ENCODE results near the gene UNK.

Gene UNK

GRCh38 chr17:75853433-75853832, 68.8 kb downstream of the UNK start:
- Histone ChIP-seq H4K20me1 (ENCODE audit: control insufficient read depth, insufficient read depth, low read depth, low read length) (peaks cover 8% of the 10 kb centered on the region; the same call in 1 of the 2 replicates), H3F3A (ENCODE audit: control insufficient read depth, insufficient read depth) (peaks cover 10% of the 10 kb centered on the region), H3K79me2 (ENCODE audit: control insufficient read depth, low read length) (peaks cover 25% of the 10 kb centered on the region), H3K27me3 (ENCODE audit: control insufficient read depth, low read length) (no peaks in the 10 kb centered on the region), H3K9me2 (replicated peaks; ENCODE audit: control insufficient read depth, low read length) (no peaks in the 10 kb centered on the region), H3K36me3 (ENCODE audit: control insufficient read depth, low read length) (peaks cover 23% of the 10 kb centered on the region), H3K4me2 (ENCODE audit: low read length) (no peak overlapping the region), H3K4me3 (ENCODE audit: low read length) (no peak overlapping the region), H3K4me1 (ENCODE audit: control insufficient read depth, low read length) (peaks cover 32% of the 10 kb centered on the region), H3K27ac (ENCODE audit: low read depth, low read length) (no peak overlapping the region), H3K9me3 (ENCODE audit: control insufficient read depth, insufficient read depth, low read length) (no peaks in the 10 kb centered on the region)
- TF ChIP-seq CTCF (IDR thresholded peaks at IDR 0.05; ENCODE audit: low read depth, low read length, poor library complexity, severe bottlenecking) (no peak), EZH2phosphoT487 (IDR thresholded peaks at IDR 0.05; ENCODE audit: borderline replicate concordance, low read length) (no peak)

GRCh38 chr17:75854101-75854748, 69.6 kb downstream of the UNK start:
- no peak overlapping the region for H3K27ac ChIP-seq (ENCODE audit: low read depth, low read length)
- TF ChIP-seq EZH2phosphoT487 (IDR thresholded peaks at IDR 0.05; ENCODE audit: borderline replicate concordance, low read length) (no peak), CTCF (IDR thresholded peaks at IDR 0.05; ENCODE audit: low read depth, low read length, poor library complexity, severe bottlenecking) (no peak)
- H3K27me3 ChIP-seq (ENCODE audit: control insufficient read depth, low read length), result no peaks in the 10 kb centered on the region

GRCh38 chr17:75854881-75855309, 70.3 kb downstream of the UNK start:
- Histone ChIP-seq H3K9me2 (replicated peaks; ENCODE audit: control insufficient read depth, low read length) (no peaks in the 10 kb centered on the region), H3K36me3 (ENCODE audit: control insufficient read depth, low read length) (peaks cover 12% of the 10 kb centered on the region), H3K27ac (ENCODE audit: low read depth, low read length) (peak overlapping the region; percentile 18; the same call in 1 of the 2 replicates), H3K4me3 (ENCODE audit: low read length) (peak overlapping the region; percentile 87), H3K4me2 (ENCODE audit: low read length) (peak overlapping the region; percentile 96), H3K4me1 (ENCODE audit: control insufficient read depth, low read length) (peaks cover 35% of the 10 kb centered on the region), H3K9me3 (ENCODE audit: control insufficient read depth, insufficient read depth, low read length) (no peaks in the 10 kb centered on the region), H3K27me3 (ENCODE audit: control insufficient read depth, low read length) (no peaks in the 10 kb centered on the region), H3K79me2 (ENCODE audit: control insufficient read depth, low read length) (peaks cover 25% of the 10 kb centered on the region), H3F3A (ENCODE audit: control insufficient read depth, insufficient read depth) (peaks cover 14% of the 10 kb centered on the region), H4K20me1 (ENCODE audit: control insufficient read depth, insufficient read depth, low read depth, low read length) (peaks cover 8% of the 10 kb centered on the region; the same call in 1 of the 2 replicates)
- TF ChIP-seq CTCF (IDR thresholded peaks at IDR 0.05; ENCODE audit: low read depth, low read length, poor library complexity, severe bottlenecking) (no peak), EZH2phosphoT487 (IDR thresholded peaks at IDR 0.05; ENCODE audit: borderline replicate concordance, low read length) (no peak)

More at GRCh38 chr17:75854101-75854748, 69.6 kb downstream of the UNK start:
- Histone ChIP-seq H3K9me3 (ENCODE audit: control insufficient read depth, insufficient read depth, low read length) (no peaks in the 10 kb centered on the region), H4K20me1 (ENCODE audit: control insufficient read depth, insufficient read depth, low read depth, low read length) (peaks cover 8% of the 10 kb centered on the region; the same call in 1 of the 2 replicates), H3K9me2 (replicated peaks; ENCODE audit: control insufficient read depth, low read length) (no peaks in the 10 kb centered on the region), H3K79me2 (ENCODE audit: control insufficient read depth, low read length) (peaks cover 25% of the 10 kb centered on the region), H3K4me2 (ENCODE audit: low read length) (peak overlapping the region; percentile 96), H3K4me1 (ENCODE audit: control insufficient read depth, low read length) (peaks cover 35% of the 10 kb centered on the region), H3F3A (ENCODE audit: control insufficient read depth, insufficient read depth) (peaks cover 14% of the 10 kb centered on the region), H3K4me3 (ENCODE audit: low read length) (peak overlapping the region; percentile 87), H3K36me3 (ENCODE audit: control insufficient read depth, low read length) (peaks cover 18% of the 10 kb centered on the region)

Measured in DOHH2 (cell line).